ENCODE measurements around the gene PRSS27.
A peak's percentile ranks its signal among the peaks of the same experiment; 100 is the strongest.
"Not testable (repeated sequence)": the region's sequence is repeated elsewhere in the genome, so short reads cannot be mapped to it uniquely, and the experiment has no call there.

PRSS27 gene

GRCh38 chr16:2699791-2700600 lies 20.0 kb downstream of the PRSS27 start:
- no peak for DNase-seq (ENCODE audit: low read depth, low spot score)
- H3K27ac ChIP-seq, result no peak overlapping the region

- DNase-seq (ENCODE audit: low read depth, low spot score), result no peak
- no peak overlapping the region for H3K27ac ChIP-seq
Observed at GRCh38 chr16:2698965-2699750, 20.9 kb downstream of the PRSS27 start.

GRCh38 chr16:2698103-2698870 lies 21.7 kb downstream of the PRSS27 start:
- no peak overlapping the region for H3K27ac ChIP-seq
- DNase-seq (ENCODE audit: low read depth, low spot score), result no peak

GRCh38 chr16:2697401-2697948 lies 22.5 kb downstream of the PRSS27 start:
- H3K27ac ChIP-seq, result no peak overlapping the region
- DNase-seq (ENCODE audit: low read depth, low spot score), result no peak

GRCh38 chr16:2696601-2697250 lies 23.3 kb downstream of the PRSS27 start:
- not testable (repeated sequence) for H3K27ac ChIP-seq; DNase-seq (ENCODE audit: low read depth, low spot score)

- H3K27ac ChIP-seq, result no peak overlapping the region
- no peak for DNase-seq (ENCODE audit: low read depth, low spot score)
Observed at GRCh38 chr16:2692948-2693651, 26.9 kb downstream of the PRSS27 start.

- no peak for DNase-seq (ENCODE audit: low read depth, low spot score)
- no peak overlapping the region for H3K27ac ChIP-seq
Observed at GRCh38 chr16:2692251-2692947, 27.6 kb downstream of the PRSS27 start.

- H3K27ac ChIP-seq, result no peak overlapping the region
- no peak for DNase-seq (ENCODE audit: low read depth, low spot score)
Observed at GRCh38 chr16:2691491-2692248, 28.4 kb downstream of the PRSS27 start.

- no peak for DNase-seq (ENCODE audit: low read depth, low spot score)
- no peak overlapping the region for H3K27ac ChIP-seq
Observed at GRCh38 chr16:2690852-2691251, 29.2 kb downstream of the PRSS27 start.

GRCh38 chr16:2689968-2690801 lies 29.8 kb downstream of the PRSS27 start:
- no peak for DNase-seq (ENCODE audit: low read depth, low spot score)
- no peak overlapping the region for H3K27ac ChIP-seq

GRCh38 chr16:2689422-2689821 lies 30.6 kb downstream of the PRSS27 start:
- H3K27ac ChIP-seq; DNase-seq (ENCODE audit: low read depth, low spot score): not testable (repeated sequence)

- DNase-seq (ENCODE audit: low read depth, low spot score), result no peak
- no peak overlapping the region for H3K27ac ChIP-seq
Observed at GRCh38 chr16:2687531-2688308, 32.3 kb downstream of the PRSS27 start.

GRCh38 chr16:2686912-2687507 lies 33.0 kb downstream of the PRSS27 start:
- H3K27ac ChIP-seq, result no peak overlapping the region
- DNase-seq (ENCODE audit: low read depth, low spot score), result no peak

GRCh38 chr16:2686075-2686474 lies 33.9 kb downstream of the PRSS27 start:
- not testable (repeated sequence) for H3K27ac ChIP-seq; DNase-seq (ENCODE audit: low read depth, low spot score)

- not testable (repeated sequence) for DNase-seq (ENCODE audit: low read depth, low spot score)
- H3K27ac ChIP-seq, result peak overlapping the region; percentile 79
Observed at GRCh38 chr16:2683041-2683440, 37.0 kb downstream of the PRSS27 start.

Data from epithelial cell of prostate (primary cell).